AG10803 (cell line): ENCODE results near the gene FAP.

ENCODE experiments used
- DNase-seq: peaks from one replicate; pipeline ENCODE4 v3.0.0; 2010; ENCODE audit warnings: low read depth
- H3K4me3 ChIP-seq: 2 replicates; pipeline ENCODE4 v1.5.1; 2011; ENCODE audit warnings: mild to moderate bottlenecking, low read length, control low read depth
- TF ChIP-seq, protein P1 (sequence below): conservative IDR thresholded peaks from 2 replicates; pipeline ENCODE4 v1.5.1; 2011; ENCODE audit warnings: mild to moderate bottlenecking, low read length, control low read depth, inconsistent platforms

Gene FAP

DNA sequence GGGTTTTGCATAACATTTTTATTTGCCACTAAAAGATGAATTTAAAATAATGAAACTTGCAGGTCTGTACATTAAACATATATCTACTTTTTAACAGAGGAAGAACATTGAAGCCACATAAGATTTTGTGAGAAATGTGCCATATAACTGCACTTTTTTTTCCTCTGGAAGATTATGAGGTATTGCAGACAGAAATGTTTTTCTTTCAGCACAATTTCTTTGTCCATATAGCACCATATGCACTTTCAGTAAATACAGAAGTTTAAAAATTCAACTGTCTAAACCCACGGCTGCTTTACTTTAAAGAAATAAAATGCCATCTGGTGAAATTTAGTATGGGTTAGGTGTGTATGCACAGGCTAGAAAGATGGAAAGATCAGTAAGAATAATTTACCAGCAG is 470 bp upstream of the FAP start:
- TF ChIP-seq, protein P1, sequence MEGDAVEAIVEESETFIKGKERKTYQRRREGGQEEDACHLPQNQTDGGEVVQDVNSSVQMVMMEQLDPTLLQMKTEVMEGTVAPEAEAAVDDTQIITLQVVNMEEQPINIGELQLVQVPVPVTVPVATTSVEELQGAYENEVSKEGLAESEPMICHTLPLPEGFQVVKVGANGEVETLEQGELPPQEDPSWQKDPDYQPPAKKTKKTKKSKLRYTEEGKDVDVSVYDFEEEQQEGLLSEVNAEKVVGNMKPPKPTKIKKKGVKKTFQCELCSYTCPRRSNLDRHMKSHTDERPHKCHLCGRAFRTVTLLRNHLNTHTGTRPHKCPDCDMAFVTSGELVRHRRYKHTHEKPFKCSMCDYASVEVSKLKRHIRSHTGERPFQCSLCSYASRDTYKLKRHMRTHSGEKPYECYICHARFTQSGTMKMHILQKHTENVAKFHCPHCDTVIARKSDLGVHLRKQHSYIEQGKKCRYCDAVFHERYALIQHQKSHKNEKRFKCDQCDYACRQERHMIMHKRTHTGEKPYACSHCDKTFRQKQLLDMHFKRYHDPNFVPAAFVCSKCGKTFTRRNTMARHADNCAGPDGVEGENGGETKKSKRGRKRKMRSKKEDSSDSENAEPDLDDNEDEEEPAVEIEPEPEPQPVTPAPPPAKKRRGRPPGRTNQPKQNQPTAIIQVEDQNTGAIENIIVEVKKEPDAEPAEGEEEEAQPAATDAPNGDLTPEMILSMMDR = no peak
- DNase-seq = no peak
- H3K4me3 ChIP-seq = peak overlapping the region; percentile 14

DNA sequence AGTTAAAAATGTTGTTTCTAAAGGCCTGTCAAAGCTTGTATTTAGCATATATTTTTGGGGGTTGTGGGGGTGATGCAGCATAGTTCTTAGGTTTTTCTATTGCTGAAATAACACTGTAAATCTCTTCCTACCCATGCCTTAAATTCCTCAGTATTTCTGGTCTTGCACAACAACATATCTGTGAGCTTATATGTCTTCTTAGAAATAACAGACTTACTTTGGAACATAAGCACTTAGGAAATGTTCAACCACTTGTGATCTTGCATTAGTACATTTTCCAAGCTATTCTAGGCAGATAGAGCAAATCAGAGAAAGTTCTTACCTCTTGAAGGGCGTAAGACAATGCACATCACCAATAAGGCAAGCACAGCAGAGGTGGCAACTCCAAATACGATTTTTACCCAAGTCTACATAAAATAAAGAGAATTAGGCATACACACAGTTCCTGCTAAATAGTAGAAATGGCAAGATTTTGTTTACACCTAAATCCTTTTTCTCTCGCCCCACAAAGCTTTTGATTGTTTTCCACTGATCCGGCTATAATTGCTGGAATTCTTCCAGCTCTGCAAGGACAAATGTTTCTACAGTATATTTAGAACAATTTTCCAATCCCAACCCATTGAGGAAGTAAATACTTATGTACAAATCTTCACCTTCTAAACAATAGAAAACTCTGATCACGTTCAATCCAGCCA is 512 bp downstream of the FAP start:
- H3K4me3 ChIP-seq = peak overlapping the region; percentile 67
- DNase-seq = peak; percentile 94

DNA sequence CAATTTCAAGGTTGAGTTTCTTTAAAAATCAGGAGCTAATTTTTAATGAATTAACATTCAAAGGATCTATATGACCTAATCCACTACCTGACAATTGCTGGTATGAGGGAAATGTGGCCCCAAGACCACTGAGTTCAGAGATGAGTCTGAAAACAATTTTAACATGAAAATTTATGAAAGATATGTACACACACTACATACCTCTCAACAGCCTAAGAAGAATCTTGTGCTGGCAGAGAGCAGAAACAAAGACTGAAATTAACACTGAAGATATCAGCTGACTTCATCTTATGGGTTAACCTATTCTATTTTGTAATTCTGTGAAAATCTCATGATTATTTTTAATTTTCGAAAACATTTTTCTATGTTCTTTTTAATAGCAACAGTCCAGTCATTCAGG is 1.7 kb downstream of the FAP start:
- H3K4me3 ChIP-seq = peak overlapping the region; percentile 67
- TF ChIP-seq, protein P1 = no peak
- DNase-seq = no peak

More for the DNA sequence above, 512 bp downstream of the FAP start:
- TF ChIP-seq, protein P1 = no peak

DNA sequence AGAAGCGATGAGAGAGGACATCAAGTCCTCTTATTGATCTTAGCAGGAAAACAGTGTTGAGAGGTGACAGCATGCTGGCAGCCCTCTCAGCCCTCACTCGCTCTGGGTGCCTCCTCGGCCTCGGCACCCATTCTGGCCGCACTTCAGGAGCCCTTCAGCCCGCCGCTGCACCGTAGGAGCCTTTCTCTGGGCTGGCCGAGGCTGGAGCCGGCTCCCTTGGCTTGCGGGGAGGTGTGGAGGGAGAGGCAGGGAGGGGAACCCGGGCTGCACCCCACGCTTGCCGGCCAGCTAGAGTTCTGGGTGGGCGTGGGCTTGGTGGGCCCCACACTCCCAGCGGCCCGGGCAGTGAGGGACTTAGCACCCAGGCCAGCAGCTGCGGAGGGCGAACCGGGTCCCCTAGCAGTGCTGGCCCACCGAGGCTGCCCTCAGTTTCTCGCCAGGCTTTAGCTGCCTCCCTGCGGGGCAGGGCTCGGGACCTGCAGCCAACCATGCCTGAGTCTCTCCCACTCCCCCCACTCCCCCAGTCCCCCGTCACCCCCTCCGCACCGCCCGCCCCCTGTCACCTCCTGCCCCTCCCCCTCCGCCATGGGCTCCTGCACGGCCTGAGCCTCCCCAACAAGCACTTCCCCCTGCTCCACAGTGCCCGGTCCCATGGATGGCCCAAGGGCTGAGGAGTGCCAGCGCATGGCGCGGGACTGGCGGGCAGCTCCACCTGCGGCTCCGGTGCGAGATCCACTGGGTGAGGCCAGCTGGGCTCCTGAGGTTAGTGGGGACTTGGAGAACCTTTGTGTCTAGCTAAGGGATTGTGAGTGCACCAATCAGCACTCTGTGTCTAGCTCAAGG is 8.4 kb downstream of the FAP start:
- TF ChIP-seq, protein P1 = no peak
- H3K4me3 ChIP-seq = no peak overlapping the region
- no peak for DNase-seq

DNA sequence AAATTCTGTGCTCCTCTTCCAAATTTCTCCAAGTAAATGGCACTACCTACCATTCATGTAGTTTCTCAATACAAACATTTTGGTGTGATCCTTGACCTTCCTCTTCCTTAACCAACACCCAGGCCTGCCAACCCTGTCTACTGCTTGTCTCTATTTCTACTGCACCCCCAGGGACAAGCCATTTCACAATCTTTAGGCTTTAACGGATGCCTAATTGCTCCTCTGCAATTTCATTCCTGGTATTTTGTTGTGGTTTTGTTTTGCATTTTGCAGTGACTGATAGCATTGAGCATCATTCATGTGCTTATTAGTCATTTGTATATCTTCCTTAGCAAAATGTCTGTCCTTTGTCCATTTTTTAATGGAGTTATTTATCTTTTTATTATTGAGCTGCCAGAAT is 10.0 kb downstream of the FAP start:
- TF ChIP-seq, protein P1 = no peak
- peak; percentile 90 for DNase-seq
- H3K4me3 ChIP-seq = no peak overlapping the region

DNA sequence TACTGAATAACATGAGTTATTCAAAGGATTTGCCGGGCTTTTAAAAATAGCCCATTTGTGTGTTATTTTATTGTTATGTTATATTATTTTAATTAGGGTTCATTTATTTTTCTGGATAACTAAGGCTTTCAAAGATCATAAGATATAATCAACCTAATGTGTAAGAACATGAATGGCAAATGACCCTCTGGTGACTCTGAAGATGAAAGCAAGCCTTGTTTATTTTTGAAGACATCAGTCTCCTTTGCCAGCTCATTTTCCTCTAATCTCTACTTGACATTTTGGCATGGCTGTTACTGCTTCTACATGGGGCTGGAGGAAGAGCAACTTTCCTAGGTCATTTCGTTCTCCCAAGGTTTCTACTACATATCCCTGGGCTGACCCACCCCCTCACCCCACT is 10.6 kb downstream of the FAP start:
- no peak overlapping the region for H3K4me3 ChIP-seq
- TF ChIP-seq, protein P1 = no peak
- DNase-seq = no peak

DNA sequence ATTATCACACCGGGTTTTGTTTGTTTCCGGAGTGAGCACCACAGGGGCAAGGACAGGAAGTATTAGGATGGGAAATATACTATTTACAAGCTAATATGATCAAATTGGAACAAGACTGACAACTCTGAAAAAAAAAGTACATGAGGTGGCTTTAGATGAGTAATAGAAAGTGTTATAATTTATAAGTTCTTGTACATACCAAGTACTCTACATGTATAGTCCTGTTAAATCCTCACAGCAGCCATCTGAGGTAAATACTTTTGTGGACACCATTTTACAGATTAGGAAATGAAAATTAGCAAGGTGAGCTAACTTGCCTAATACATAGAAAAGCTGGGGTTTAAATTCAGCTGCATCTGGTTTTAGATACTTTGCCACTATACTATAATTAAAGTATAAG is 11.2 kb downstream of the FAP start:
- no peak for DNase-seq
- TF ChIP-seq, protein P1 = no peak
- H3K4me3 ChIP-seq = no peak overlapping the region
